ENCODE measurements around the gene RAD9A. TPM values are rescaled to one million over a fixed set of nuclear protein-coding genes. Genes with fewer than 3 reads are reported as not detected.
A peak's percentile ranks its signal among the peaks of the same experiment; 100 is the strongest.

Gene RAD9A
- total RNA-seq, 1 experiment from 2014 or later, result 43.0 TPM

DNA sequence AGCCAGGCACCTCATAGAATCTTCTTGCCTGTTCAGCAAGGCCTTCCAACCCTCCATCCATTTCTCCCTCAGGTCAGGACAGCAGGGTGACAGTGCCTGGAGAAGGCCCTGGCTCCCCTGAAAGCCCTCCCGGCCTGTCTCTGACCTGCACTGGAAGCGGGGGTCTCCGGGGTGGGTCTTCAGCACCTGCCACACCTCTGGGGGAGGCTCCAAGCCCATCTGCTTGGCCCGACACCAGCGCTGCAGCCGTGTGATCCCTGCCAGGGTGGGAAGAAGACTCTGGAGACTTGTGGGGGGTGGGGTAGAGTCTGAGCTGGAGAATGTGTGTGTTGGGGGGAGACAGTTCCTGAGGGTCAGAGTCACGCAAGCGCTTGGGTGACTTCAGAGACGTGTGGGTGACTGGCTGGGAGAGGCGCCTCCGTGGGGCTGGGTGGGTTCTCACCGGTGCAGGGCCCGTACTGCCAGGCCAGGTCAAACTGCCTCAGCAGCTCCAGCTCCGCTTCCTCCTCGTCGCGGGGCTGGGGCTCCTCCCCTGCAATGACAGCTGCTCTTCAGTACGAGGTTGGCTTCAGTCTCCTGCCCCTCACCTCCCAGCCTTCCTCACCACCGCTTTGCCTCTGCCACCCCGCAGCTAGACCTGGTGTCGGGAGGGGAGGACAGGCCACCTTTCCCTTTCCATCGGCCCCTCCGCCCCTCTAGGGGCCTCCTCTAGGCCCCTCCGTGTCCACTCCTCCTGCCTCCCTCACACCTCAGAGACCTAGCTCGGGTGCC is 39.1 kb upstream of the RAD9A start:
- Histone ChIP-seq H3K27ac (ENCODE audit: low read depth, low read length, poor library complexity, severe bottlenecking) (peak overlapping the region; percentile 91), H3K4me1 (ENCODE audit: insufficient read depth, low read length, poor library complexity, severe bottlenecking) (peaks cover 25% of the 10 kb centered on the region), H3K36me3 (ENCODE audit: insufficient read depth, low read length, poor library complexity, severe bottlenecking) (no peaks in the 10 kb centered on the region), H3K27me3 (replicated peaks; ENCODE audit: insufficient read depth, low read depth, low read length, poor library complexity) (no peaks in the 10 kb centered on the region), H3K4me3 (ENCODE audit: low read depth, low read length, poor library complexity, severe bottlenecking) (peak overlapping the region; percentile 90), H3K9me3 (ENCODE audit: low read depth, low read length, poor library complexity, severe bottlenecking) (no peaks in the 10 kb centered on the region)
- intact Hi-C loops (cut with micrococcal nuclease; ENCODE audit: unreplicated experiment), result loop anchor here (5.0 kb wide), 1 partner anchor 155 kb away; the partner anchor contains the start of genes CDK2AP2 and PITPNM1
- no peak for TF ChIP-seq EZH2 (IDR thresholded peaks at IDR 0.05; ENCODE audit: borderline replicate concordance, low read depth, low read length, poor library complexity, severe bottlenecking)
- TF ChIP-seq, protein P1, sequence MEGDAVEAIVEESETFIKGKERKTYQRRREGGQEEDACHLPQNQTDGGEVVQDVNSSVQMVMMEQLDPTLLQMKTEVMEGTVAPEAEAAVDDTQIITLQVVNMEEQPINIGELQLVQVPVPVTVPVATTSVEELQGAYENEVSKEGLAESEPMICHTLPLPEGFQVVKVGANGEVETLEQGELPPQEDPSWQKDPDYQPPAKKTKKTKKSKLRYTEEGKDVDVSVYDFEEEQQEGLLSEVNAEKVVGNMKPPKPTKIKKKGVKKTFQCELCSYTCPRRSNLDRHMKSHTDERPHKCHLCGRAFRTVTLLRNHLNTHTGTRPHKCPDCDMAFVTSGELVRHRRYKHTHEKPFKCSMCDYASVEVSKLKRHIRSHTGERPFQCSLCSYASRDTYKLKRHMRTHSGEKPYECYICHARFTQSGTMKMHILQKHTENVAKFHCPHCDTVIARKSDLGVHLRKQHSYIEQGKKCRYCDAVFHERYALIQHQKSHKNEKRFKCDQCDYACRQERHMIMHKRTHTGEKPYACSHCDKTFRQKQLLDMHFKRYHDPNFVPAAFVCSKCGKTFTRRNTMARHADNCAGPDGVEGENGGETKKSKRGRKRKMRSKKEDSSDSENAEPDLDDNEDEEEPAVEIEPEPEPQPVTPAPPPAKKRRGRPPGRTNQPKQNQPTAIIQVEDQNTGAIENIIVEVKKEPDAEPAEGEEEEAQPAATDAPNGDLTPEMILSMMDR (conservative IDR thresholded peaks at IDR 0.05; ENCODE audit: low read depth, low read length), result no peak
- POLR2A ChIA-PET (ENCODE audit: low non-redundant PET), result interaction anchor here (0.6 to 0.7 kb wide), 2 partner anchors 9 to 24 kb away, joined by 3 to 7 read pairs; no protein-coding TSS in a partner anchor
- no peak for DNase-seq (ENCODE audit: low spot score)
- CTCF ChIA-PET, result interaction anchor here (0.5 to 4.1 kb wide), 2 partner anchors 18 to 30 kb away, joined by 3 to 78 read pairs; no protein-coding TSS in a partner anchor
- TSS peak; percentile 87 for BruUV-seq (replicated peaks)

DNA sequence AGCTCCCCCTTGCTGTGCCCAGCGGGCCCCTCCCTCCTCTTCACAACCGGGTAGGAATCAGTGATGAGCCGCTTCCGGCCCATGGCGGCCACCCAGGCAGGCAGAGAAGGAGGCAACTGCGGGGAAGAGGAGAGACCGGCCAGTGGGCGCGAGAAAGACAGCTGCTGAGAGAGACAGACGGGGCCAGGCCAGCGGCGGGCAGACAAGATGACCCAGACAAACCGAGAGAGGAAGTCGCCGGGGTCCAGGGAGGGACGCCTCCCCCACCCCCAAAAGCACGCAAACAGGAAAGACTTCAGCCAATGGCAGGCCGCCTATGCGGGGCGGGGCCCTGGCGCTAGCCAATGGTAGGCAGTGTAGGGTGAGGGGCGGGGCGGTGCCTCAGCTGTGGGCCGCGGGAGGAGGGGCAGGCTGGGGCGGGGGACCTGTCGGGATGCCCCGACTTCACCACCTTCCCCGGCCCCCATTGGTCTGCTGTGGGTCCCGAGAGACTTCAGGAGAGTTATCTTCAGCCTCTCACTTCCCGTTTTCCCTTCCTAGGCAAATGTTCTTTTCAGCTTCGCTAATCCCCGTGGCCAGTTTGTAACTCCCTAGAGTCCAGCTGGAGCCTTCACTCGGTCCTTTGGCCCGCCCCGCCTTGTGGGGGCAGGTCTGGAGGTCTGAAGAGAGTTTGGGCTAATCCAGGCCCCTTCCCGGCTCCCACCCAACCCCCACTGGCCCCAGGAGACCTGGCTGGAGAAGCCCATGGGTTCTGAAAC is 38.3 kb upstream of the RAD9A start, which contains the start of gene POLD4:
TSS of gene POLD4 (minus strand) at position 230 of the 758 bp plus-strand sequence. CDS start at position 83, 147 bp downstream.
- ChIA-PET CTCF (interaction anchor here (0.5 to 4.1 kb wide), 2 partner anchors 17 to 29 kb away, joined by 3 to 78 read pairs; no protein-coding TSS in a partner anchor), POLR2A (ENCODE audit: low non-redundant PET) (interaction anchor here (0.6 to 0.7 kb wide), 2 partner anchors 8 to 23 kb away, joined by 3 to 7 read pairs; no protein-coding TSS in a partner anchor)
- Histone ChIP-seq H3K4me3 (ENCODE audit: low read depth, low read length, poor library complexity, severe bottlenecking) (peak within 1 kb of the TSS; percentile 90), H3K36me3 (ENCODE audit: insufficient read depth, low read length, poor library complexity, severe bottlenecking) (no peaks in the 10 kb centered on the region), H3K27ac (ENCODE audit: low read depth, low read length, poor library complexity, severe bottlenecking) (peak within 1 kb of the TSS; percentile 91), H3K9me3 (ENCODE audit: low read depth, low read length, poor library complexity, severe bottlenecking) (no peaks in the 10 kb centered on the region), H3K27me3 (replicated peaks; ENCODE audit: insufficient read depth, low read depth, low read length, poor library complexity) (no peaks in the 10 kb centered on the region), H3K4me1 (ENCODE audit: insufficient read depth, low read length, poor library complexity, severe bottlenecking) (peaks cover 25% of the 10 kb centered on the region)
- peak; percentile 98 for DNase-seq (ENCODE audit: low spot score)
- intact Hi-C loops (cut with micrococcal nuclease; ENCODE audit: unreplicated experiment), result loop anchor here (5.0 kb wide), 1 partner anchor 154 kb away; the partner anchor contains the start of genes CDK2AP2 and PITPNM1
- no TSS peak for BruUV-seq (replicated peaks)
- TF ChIP-seq EZH2 (IDR thresholded peaks at IDR 0.05; ENCODE audit: borderline replicate concordance, low read depth, low read length, poor library complexity, severe bottlenecking), result no peak
- TF ChIP-seq, protein P1 (conservative IDR thresholded peaks at IDR 0.05; ENCODE audit: low read depth, low read length), result no peak
